Thyroid gland (tissue), 4 donors: ENCODE data around the gene ACSBG1.

ENCODE experiments used
- POLR2A ChIP-seq, 2 donors: fragments of 450-650 bp; IDR thresholded peaks; one replicate each; pipeline ENCODE4 v1.6.1; 2017; ENCODE audit warnings: antibody characterized with exemption in 2 of 2, mild to moderate bottlenecking in 2 of 2, moderate library complexity in 1 of 2
- TF ChIP-seq, protein P1 (sequence below), 6 experiments: fragments of 200-600 bp in 3 of 6; fragments of 450-650 bp in 3 of 6; sonication (generic) in 3 of 6; IDR thresholded peaks; one replicate each; pipeline ENCODE4 v1.5.1; 2016 to 2019; ENCODE audit warnings: antibody characterized with exemption in 6 of 6, mild to moderate bottlenecking in 2 of 6, inconsistent platforms in 1 of 6, moderate library complexity in 1 of 6

DNA sequence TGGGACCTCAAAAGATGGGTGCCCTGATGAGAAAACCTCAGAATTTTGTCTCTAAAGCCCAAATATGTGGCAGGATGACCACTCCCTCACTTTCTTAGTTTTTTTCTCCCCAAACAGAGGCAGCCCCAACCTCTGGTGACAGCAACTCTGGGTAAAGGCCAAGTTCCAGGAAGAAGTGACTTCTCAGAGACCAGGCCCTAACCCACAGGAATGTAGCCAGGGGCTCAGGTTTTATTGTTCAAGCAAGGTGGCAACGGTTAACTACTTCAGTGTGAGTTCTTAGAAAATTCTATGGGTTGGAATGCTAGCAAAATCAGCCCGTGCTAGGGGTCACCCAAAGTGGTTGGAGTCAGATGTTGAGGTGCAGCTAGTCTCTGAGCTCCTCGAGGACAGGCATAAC lies 24.9 kb upstream of the ACSBG1 start:
- TF ChIP-seq, protein P1, sequence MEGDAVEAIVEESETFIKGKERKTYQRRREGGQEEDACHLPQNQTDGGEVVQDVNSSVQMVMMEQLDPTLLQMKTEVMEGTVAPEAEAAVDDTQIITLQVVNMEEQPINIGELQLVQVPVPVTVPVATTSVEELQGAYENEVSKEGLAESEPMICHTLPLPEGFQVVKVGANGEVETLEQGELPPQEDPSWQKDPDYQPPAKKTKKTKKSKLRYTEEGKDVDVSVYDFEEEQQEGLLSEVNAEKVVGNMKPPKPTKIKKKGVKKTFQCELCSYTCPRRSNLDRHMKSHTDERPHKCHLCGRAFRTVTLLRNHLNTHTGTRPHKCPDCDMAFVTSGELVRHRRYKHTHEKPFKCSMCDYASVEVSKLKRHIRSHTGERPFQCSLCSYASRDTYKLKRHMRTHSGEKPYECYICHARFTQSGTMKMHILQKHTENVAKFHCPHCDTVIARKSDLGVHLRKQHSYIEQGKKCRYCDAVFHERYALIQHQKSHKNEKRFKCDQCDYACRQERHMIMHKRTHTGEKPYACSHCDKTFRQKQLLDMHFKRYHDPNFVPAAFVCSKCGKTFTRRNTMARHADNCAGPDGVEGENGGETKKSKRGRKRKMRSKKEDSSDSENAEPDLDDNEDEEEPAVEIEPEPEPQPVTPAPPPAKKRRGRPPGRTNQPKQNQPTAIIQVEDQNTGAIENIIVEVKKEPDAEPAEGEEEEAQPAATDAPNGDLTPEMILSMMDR (IDR thresholded peaks at IDR 0.05): no peak
- no peak for TF ChIP-seq POLR2A (IDR thresholded peaks at IDR 0.05)
